Stromal cell of bone marrow (primary cell): ENCODE results near the gene CREB3L4.

Experiments used
- DNase-seq: peaks from one replicate; pipeline ENCODE4 v3.0.0-alpha.2; 2012; ENCODE audit warnings: low read depth

Gene CREB3L4

DNA sequence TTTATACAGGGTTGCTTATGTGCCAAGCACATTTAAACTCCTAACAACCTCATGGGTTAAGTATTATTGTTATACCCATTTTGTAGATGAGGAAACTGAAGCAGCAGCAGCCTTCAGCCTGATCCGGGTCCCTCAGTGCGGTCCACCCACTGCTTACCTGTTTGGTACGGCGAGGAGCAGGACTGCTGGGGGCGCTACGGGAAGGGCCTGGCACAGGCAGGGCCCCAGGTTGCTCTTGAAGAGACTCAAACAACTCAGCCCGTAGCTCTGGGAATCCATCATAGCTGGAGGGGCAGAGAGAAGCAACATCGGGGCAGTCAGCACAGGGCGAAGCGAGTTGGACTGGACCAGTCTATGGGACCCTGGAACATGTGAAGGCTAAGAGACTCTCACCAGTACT, 30.4 kb upstream of the CREB3L4 start:
- DNase-seq, result no peak

DNA sequence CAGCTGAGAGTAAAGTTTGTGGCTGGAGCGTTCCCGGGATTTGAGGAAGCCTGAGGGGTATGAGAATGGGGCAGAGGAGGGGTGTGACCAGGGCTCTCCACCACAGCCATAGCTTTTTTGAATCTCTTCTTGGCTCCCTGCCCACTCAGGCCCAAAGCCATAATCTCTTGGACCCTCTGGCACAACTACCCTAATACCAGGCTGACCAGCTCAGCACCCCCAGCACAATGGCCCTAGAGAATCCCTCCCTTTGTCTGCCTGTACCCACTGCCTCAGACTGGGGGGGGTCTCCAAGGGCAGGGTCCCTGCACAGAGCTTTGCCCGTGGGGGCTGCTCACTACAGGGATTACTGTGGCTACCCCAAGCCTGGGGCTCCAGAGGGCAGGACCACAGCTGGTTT, 28.7 kb upstream of the CREB3L4 start:
- no peak for DNase-seq

DNA sequence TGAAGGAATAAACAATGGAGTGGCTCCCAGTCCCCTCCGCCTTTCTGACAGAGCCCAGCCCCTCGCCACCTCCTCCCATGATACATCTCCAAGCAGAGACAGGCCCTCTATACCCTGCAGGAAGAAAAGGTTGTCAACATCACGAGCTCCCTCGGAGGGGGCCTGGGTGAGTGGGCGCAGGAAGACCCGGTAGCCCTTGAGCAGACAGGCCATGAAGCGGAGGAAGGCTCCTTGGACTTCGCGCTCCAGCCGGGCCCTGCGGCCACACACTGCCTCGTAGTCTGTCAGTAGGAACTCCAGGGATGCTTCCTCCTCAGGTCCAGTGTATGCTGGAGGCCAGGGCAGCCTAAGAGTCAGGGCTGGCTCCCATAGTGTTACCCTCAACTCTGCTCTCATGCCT, 28.2 kb upstream of the CREB3L4 start:
- no peak for DNase-seq

DNA sequence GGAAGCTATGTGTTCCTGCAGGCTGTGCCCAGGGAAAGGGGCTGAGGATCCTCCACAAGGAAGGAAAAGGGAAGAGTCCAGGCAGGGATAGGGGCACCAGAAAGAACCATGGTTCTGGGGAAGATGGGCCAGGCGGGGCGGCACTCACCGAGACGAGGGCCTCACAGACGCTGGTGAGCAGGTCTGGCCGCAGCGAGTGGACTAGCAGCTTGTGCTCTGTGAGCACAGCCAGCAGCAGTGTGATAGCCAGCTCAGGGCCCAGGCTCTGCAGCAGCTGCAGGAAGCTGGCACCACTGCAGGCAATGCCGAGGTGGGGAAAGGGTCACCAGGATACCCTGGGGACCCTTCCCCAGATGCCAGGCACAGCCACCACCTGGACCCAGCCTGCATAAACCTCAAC, 26.9 kb upstream of the CREB3L4 start:
- no peak for DNase-seq

DNA sequence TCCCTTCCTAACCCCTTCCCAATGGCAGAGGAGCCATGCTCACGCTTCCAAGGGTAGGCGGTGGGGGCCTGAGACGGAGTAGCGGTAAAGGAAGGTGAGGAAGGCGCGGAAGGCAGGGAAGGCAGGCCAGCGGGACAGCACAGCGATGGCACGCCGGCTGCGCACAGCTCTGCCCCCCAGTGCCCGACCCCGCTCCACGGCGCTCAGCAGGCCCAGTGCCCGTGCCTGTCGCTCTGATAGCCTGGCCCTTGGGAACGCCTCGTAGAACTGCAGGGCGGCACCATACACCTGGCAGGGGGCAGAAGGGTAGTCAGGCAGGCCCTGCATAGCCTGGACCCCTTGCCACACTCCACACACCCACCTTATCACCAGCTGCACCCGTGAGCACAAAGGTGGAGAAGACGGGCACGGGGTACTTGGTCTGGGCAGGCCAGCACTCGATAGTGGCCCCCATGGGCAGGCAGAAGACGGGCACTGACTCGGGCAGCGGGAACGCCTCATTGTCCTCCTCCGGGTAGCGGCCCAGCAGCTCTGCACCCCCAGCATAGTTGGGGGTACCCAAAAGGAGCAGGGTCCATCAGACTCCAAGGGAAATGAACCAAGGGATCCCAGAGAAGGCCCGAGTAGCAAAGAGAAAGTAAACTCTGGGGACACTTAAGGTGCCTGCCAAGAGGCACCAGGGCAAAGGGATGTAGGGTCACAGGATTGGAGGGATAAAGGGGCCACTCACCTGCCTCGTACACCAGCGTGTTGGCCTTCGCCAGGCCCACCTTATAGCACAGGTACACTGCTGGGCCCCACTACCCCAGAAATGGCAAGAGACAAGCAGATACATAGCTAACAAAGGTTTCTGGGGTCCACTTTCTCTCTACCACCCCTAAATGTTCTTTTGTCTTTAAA, 25.6 kb upstream of the CREB3L4 start:
- DNase-seq, result no peak

DNA sequence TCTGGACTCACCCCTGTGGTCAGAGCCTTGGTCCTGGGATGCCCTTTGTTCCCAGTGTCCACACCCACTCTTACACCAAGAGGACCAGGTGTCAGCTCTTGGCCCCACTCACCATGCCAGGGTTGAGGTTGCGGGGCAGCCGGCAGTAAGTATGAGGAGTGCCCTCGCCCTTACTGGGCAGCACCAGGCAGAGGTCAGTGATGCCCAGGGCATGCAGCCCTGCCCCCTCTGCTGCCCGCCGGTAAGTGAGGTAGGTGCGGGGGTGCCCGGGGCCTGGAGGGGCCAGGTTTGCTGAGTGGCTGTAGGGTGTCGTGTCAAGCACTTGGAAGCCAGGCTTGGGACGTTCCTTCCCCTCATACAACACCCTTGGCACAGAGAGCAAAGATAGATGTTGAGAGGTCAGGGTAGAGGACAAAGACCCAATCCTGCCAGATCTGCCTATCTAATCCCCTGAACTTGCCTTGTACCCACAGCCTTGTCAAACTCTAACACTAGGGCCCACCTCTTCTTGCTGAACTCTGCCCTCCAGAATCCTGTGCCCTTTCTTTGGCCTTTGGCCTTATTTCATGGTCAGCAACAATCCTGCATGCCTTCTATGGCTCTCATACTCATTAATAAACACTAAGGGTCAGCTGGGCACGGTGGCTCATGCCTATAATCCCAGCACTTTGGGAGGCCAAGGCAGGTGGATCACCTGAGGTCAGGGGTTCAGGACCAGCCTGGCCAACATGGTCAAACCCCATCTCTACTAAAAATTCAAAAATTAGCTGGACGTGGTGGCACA, 24.7 kb upstream of the CREB3L4 start:
- no peak for DNase-seq

DNA sequence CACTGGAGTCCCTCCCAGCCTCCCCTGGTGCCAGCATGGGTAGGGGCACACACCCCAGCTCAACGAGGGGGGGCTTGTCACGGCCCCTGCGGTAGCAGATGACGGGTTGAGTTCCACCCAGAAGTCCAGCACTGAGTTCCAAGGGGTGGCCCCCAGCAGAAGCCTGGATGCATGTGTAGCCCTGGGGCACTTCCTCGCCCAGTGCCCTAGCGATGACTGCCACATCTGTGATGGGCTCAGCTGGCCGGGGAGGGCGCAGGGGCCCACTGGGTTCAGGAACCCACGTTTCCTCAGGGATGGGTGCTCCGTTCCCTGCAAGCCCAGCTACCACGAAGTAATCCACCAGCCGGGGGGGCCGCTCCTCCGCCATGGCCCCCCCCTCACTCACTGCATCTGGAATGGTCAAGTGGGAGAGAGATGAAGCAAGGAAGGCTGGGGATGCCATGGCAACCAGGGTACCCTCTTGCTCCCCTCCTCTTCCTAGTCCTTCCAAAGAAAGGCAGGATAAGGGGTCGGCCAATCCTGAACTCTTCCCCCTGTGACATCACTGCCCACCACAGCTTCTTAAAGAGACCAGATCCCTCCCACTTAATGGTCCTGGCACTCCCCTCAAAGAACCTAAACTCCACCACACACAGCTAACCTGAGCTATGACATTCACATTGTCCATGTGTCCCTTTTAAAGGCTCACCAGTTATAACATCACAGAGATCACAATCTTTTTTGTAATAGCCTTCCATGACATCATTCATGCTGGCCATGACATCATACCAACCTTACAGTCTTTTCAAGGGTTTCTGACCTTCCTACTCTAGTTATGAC, 23.5 kb upstream of the CREB3L4 start:
- no peak for DNase-seq

DNA sequence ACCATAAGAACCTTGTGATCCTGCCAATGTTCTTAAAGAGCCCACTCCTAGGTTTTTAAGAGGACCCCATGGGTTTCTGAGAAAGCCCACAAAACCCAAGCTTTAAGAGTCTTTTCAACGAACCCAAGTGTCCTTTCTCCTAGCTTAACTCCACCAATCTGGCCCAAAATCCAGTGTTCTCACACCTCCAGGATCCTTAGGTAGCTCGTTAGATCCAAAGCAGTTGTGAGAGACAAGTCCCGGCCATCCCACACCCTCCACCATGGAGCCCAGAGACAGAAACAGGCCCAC, 22.9 kb upstream of the CREB3L4 start:
- no peak for DNase-seq

DNA sequence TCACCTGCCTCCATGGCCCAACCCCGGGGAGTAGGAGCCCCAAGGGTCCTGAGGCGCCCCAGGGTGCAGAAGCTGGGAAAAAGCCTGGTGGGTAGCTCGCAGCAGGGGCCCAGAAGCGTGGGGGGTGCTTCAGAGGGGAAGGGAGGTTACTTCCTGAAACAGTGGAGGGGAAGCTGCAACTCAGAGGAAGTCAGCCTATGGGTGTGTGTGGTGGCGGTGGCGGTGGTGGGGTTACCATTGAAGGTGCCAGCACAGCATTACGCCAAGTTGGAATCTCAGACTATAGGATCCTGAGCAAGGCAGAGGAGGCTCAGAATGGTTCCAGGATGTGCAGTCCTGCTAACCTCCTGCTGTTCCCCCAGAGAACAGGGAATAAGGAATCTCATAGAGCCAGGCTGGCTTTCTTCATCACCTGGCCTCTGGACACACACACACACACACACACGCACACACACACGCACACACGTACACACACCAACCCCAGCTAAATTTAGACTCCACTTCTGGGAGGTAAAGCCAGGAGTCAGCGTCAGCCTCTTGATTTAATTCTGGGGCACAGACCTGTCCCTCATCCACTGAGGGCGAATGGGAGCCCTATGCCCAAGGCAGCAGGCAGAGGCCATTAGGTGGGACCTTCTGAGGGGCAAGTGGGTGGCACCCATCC, 22.4 kb upstream of the CREB3L4 start:
- no peak for DNase-seq

DNA sequence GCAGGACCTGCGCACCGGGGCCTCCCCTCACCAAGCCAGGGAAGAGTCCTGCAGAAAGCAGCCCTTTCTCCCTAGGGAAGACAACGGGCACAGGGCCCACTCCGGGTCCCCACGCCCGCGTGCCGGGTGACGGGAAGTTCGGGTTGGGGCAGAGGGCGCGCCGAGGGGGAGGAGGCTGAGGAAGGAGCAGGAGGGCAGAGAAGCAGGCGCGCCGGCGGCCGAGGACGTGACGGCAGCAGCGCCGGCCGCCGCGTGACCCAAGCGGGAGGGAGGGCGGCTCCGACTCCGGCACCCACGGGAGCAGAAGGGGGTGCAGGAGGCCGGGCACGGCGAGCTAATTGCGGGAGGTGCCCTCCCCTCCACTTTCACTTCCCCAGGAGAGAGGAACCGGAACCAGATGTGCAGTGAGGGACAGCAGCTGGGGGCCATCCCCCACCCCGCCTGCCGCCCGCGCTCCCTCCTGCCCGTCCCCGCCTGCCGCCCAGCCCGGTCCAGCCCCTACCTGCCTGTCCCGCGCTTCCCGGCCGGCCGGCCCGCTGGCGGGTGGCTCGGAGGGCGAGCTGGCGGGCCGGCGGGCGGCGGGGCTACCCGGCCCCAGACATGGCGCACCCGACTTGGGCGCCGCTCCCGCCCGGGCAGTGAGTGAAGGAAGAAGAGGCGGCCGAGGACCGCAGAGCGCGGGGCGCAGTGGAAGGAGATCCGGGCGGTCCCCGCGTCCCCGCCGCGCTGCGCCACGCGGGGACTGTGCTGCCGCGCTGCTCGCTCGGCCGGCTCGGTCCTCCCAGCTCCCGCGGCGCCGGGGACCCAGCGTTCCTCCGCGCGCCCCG, 21.7 kb upstream of the CREB3L4 start:
- peak; percentile 56 for DNase-seq

DNA sequence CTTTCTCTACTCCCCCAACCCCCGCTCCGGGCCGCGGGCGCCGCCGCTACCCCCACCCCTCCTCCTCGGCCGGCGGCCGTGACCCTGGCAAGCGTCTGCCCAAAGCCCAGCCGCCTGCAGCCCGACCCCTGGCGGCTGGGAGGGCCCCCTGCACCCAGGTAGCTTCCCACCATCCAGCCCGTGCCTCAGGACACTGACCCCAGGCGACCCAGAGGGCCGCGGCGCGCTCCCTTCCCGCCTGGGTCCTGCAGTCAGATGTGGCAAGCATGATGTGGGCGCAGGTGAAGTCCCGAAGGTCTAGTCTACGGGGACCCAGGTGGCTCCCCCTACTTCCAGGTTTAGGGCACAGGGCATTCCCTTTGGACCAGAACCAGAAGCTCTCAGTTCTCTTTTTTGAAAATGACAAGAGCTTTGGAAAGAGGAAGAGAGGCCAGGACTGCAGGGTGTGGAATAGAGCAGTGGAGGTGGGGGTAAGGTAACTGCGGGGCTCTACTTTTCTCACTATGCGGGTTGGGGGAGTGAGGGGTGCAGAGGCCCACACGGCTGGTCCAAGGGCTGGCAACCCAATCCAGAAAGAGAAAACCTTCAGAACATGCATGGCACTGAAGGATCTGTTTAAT, 21.0 kb upstream of the CREB3L4 start, which contains the start of gene DENND4B:
DENND4B (minus strand) TSS at position 97 of the 620 bp plus-strand sequence. CDS start 2,344 bp downstream, outside the sequence.
- DNase-seq, result peak; percentile 59

DNA sequence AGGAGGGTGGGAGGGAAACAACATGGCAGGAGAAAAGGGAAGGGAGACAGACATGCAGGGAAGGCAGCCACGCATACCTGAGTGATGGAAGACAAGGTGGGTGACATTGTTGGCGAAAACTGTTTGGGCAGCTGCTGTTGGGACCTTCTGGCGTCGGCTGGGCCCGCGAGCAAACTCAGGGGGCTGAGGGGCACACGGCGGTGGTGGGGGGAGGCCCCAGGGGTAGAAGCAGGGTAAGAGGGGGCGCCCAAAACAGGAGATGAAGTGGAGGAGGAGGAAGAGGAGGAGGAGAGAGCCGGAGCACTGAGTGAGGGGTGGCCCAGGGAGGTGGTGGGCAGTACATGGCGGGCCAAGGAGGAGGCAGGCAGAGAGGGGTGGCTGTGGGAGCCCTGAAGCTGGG, 16.5 kb upstream of the CREB3L4 start:
- DNase-seq, result no peak

DNA sequence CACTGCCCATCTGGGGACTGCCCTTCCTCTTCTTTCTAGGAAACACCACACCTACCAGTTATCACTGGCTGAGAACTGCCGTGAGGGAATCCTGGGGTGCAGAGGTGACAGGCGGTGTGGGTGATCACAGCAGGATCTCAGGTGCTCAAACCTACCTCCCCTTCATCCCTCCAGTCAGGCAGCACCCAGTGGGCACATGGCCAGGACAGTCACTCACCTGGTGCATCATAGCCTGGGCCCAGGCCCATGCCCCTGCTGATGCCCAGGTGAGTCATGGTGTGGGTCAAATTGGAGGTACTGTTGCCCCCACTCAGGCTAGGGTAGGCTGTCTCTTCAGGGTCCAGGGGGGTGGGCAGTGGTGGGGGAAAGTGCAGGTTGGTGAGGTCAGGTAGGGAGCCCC, 15.9 kb upstream of the CREB3L4 start:
- no peak for DNase-seq

DNA sequence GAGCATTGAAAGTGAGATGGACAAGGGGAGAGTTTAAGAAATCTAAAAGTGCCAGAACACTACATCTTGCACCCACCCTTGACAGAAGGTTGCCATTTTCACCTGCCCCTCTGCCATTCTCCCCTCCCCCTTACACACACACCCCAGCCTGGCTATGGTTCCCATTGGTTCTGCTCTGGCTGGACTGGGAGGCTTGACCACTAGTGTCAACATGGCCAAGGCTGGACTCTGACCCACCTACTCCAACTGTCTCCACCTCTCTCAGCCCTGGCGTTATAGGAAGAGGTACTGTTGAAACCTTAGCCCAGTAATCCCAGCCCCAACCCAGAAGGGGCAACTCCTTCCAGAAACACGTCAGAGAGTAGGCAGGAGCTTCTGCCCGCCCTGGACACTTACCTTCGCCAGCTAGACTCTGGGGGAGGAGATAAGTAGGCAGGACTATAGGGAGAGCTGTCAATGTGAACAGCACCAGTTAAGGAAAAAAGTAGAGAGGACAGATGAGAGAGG, 13.8 kb upstream of the CREB3L4 start:
- no peak for DNase-seq

DNA sequence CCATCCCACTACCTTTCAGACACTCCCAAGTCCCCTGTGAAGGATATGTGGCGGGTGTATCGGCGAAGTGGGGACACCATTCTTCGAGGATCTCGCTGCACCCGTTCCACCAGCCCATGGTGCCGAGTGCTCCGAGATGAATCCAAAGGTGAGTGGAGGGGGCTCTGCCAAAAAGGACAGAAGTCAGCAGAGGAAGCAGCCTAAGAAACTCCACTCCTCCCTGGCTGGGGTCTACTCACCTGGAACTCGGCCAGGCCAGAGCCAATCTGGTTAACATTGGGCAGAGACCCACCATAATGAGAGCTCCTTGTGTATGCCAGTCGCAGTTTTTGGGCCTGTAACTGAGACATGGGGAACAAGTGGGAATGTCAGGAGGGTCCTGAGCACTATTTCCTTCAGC, 12.9 kb upstream of the CREB3L4 start:
- DNase-seq, result no peak

DNA sequence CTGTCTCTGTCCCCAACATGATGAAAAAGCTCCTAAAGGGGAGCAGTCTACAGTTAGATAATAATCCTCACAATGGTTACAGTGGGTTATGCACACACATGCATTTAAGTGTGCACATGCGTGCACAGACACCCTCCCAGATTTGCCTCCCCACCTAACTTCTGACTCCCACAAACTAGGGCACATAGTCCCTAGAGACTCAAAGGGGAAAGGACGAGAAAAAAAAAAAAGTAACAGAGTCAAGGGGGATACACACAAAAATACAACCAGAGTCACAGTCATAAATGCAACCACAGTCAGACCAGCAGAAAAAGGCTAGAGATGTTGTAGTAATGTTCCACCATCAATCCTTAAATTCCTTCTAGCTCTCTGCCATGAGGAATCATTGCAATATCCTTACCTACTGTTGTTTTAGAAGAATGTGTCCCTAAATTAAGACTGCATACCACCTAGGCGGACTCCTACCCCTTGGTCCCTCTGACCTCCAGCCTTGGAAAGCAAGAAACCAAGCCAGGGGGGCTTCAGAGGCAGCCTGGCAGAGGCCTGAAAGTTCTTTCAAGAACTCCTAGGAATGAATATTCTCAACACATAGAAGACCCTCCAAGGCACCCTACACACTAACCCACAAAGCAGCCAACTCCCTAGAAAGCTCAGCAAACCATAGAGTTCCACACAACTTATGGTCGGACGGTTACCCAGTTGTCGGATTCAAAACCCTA, 10.5 kb upstream of the CREB3L4 start:
- DNase-seq, result no peak

DNA sequence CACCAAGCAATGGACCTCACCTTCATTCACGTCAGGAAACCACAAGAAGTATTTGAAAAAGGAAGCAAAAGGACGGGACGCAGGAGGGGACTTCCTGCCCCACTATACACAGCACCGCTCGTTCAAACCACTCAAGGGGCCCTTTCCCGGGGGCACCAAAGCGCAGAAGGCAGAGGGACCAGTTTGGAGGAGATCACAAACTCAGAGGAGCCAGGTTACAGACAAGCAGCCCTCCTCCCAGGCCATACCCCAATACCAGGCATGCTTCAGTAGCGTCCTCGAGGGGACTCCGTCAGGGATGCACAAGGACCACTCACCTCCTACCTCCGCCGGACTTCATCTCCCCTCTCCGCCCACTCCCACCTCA, 10.0 kb upstream of the CREB3L4 start:
- DNase-seq, result no peak

DNA sequence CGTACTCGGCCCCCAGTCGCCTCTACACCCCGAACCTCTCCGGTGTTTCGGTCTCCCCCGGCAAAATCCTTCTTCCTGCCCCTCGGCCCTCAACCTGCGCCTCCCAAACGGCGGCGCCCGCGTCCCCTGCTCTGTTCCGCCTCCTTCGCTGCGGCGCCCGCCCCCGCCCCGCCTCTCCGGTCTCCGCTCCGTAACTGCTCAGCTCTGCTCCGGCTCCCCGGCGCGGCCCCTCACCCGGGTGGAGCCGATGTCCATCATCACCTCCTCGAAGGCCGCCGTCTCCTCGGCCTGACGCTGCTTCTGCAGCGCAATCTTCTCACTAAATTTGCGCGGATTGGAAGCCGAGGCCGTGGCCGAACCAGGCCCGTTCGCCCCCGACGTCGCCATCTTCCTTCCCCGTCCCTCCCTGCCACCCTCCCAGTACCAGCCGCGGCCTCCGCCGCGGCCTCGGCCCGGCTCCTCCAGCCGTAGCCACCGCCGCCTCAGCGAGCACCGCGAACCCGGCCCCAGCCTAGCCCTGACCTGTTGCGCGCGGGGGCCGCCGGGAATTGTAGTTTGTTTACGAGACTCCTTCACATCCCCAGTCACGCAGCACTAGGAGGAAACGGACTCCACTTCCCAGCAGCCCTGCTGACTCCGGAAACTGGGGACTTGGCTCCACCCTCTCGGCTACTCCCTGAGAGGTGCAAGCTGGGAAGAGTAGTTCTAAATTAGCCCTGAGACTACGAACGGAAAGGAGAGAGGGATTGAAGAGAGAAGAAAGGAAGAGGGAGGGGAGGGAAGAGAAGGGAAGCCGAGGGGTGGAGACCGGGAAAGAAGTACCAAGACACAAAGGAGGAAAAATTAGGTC, 9.4 kb upstream of the CREB3L4 start, which contains the start of gene CRTC2:
CRTC2 (minus strand) TSS at position 502 of the 850 bp plus-strand sequence; CDS start at position 387, 115 bp downstream.
- peak; percentile 99 for DNase-seq

DNA sequence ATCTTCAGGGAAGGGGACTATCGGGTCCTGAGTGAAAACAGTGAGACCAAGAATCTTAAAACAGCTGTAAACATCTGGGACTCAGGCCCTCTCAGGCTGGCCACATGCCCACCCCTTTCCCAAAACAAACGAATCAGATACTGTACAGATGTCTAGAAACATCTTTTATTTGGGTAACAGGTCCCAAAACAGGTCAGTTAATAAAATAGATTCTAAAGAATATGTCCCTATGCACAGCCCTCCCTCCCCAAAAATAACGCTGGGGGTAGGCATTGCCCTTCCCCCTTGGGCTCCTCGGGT, 8.8 kb upstream of the CREB3L4 start:
- no peak for DNase-seq
